ENCODE results near the gene CCND1.

The CCND1 gene

DNA sequence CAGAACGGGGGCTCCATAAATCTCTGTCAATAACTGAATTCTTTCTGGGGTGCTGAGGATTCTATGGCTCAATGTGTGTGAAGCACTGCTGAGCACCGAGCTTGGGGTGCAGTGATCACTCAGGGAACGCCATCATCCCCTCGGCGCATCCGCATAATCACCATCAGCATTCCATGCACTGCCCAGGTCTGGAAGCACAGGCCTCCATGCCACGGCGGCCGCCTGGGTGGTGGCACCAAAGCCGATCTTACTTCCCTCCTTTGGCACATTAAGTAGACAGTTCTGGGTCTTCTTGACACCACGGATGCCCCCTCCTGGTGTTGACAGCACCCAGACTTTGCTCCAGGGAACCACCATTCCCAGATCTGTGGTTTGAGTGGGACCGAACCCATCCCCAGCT lies 18.6 kb downstream of the CCND1 start:
- in situ Hi-C loops (cut with MboI; ENCODE audit: low sequenced_read_pairs, unreplicated experiment): no loop called here
- TF ChIP-seq, protein P1, sequence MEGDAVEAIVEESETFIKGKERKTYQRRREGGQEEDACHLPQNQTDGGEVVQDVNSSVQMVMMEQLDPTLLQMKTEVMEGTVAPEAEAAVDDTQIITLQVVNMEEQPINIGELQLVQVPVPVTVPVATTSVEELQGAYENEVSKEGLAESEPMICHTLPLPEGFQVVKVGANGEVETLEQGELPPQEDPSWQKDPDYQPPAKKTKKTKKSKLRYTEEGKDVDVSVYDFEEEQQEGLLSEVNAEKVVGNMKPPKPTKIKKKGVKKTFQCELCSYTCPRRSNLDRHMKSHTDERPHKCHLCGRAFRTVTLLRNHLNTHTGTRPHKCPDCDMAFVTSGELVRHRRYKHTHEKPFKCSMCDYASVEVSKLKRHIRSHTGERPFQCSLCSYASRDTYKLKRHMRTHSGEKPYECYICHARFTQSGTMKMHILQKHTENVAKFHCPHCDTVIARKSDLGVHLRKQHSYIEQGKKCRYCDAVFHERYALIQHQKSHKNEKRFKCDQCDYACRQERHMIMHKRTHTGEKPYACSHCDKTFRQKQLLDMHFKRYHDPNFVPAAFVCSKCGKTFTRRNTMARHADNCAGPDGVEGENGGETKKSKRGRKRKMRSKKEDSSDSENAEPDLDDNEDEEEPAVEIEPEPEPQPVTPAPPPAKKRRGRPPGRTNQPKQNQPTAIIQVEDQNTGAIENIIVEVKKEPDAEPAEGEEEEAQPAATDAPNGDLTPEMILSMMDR (IDR thresholded peaks at IDR 0.05; ENCODE audit: borderline replicate concordance, control extremely low read depth, extremely low read depth, insufficient read depth, missing control alignments): no peak

DNA sequence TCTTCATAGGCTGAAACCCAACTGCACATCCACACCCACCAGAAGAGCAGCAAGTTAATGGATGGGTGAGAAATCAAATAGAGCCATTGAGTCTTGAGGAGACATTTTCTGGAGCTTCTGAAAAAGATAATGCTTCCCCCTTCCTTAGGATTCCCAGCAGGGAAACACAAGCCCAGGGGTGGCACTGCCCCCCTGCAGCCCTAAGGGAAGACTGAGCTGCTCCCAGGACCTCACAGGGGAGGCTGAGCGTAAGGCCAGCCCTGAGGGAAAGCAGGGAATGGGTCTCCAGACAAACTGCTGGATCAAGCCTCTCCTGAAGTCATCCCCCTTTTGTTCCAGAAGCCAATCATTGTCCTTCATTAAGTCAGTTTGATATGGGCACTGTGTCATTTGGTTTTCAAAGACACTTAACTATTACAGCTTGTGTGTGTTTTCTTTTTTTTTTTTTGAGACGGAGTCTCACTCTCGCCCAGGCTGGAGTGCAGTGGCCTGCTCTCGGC lies 19.1 kb downstream of the CCND1 start:
- TF ChIP-seq, protein P1 (IDR thresholded peaks at IDR 0.05; ENCODE audit: borderline replicate concordance, control extremely low read depth, extremely low read depth, insufficient read depth, missing control alignments): no peak
- no peak for DNase-seq (ENCODE audit: low spot score)
- in situ Hi-C loops (cut with MboI; ENCODE audit: low sequenced_read_pairs, unreplicated experiment): no loop called here

More for the DNA sequence above, 18.6 kb downstream of the CCND1 start:
- no peak for DNase-seq (ENCODE audit: low spot score)

DNA sequence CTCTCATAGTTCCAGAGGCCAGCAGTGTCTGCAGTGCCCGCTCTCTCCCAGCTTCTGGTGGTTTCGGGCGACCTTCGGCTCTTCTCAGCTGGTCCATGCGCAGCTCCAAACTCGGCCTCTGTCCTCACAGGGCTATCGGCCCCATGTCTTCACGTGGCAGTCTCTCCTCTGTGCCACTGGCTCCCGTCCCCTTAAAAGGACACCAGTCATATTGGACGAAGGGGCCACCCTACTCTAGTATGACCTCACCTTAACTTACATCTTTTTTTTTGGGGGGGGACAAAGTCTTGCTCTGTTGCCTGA lies 20.4 kb downstream of the CCND1 start:
- in situ Hi-C loops (cut with MboI; ENCODE audit: low sequenced_read_pairs, unreplicated experiment): no loop called here
- DNase-seq (ENCODE audit: low spot score): no peak
- TF ChIP-seq, protein P1 (IDR thresholded peaks at IDR 0.05; ENCODE audit: borderline replicate concordance, control extremely low read depth, extremely low read depth, insufficient read depth, missing control alignments): no peak

DNA sequence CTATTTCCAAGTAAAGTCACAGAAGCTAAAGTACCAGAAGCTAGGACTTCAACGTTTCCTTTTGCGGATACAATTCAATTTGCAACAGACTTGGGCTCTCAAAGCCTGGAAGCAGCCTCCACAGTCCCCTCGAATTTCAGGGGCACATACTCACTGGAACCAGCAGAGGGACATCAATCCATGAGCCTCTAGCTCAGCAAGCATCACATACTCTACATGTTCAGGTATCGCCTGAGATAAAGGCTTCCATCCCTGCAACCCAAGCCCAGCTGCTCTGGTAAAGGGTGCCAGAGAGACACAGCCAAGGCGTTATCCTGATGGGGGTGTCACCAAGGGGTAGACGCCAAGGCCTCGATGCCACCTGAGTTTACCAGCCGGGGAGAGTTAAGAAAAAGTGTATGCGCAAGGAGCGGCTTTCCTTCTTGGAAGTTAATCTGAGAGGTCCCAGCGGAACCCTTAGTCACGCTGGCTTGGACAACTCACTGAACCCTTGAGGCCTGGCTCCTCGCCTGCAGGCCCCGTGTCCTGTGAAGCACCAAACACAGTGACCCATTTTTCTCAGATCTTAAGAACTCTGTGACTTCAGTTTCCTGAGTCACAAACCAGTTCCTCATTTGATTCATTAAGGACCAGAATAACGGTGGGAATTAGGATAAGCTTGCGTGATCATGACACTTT lies 21.2 kb downstream of the CCND1 start:
- DNase-seq (ENCODE audit: low spot score): no peak
- TF ChIP-seq, protein P1 (IDR thresholded peaks at IDR 0.05; ENCODE audit: borderline replicate concordance, control extremely low read depth, extremely low read depth, insufficient read depth, missing control alignments): no peak
- in situ Hi-C loops (cut with MboI; ENCODE audit: low sequenced_read_pairs, unreplicated experiment): no loop called here

DNA sequence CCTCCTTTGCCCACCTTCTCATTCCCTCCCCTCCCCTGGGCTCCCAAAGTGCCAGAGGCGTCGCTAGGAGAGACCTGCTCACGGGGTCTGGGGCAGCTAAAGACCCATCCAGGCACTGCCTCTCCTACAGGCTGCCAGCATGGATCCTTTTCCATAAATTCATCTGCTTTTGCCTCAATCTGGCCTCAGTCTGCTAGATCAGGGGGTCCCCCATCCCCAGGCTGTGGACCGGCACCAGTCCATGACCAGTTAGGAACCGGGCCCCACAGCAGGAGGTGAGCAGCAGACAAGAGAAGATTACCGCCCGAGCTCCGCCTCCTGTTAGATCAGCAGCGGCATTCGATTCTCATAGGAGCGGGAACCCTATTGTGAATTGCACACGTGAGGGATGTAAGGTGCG lies 21.9 kb downstream of the CCND1 start:
- in situ Hi-C loops (cut with MboI; ENCODE audit: low sequenced_read_pairs, unreplicated experiment): no loop called here
- TF ChIP-seq, protein P1 (IDR thresholded peaks at IDR 0.05; ENCODE audit: borderline replicate concordance, control extremely low read depth, extremely low read depth, insufficient read depth, missing control alignments): no peak
- no peak for DNase-seq (ENCODE audit: low spot score)

DNA sequence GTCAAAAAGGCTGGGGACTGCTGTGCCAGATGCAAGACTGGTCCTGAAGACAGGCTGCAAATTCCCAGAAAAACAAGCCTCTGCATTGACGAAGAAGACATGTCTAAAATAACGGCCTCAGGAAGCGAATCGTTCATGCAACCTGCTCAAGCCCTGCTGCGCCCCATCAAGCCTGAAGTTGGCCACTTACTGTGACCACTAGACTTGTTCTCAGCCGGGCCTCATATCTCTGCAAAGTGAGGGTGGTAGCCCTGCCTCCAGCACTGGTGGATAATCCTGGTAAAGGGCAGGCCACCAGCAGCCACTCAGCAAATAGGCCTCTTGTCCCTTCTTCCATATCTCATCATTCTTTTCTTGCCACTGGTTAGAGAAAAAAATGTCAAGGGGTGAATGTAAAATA lies 22.4 kb downstream of the CCND1 start:
- DNase-seq (ENCODE audit: low spot score): no peak
- TF ChIP-seq, protein P1 (IDR thresholded peaks at IDR 0.05; ENCODE audit: borderline replicate concordance, control extremely low read depth, extremely low read depth, insufficient read depth, missing control alignments): no peak
- in situ Hi-C loops (cut with MboI; ENCODE audit: low sequenced_read_pairs, unreplicated experiment): no loop called here
